Measurements from ENCODE around the gene CYTIP.

- TF ChIP-seq, protein P1, sequence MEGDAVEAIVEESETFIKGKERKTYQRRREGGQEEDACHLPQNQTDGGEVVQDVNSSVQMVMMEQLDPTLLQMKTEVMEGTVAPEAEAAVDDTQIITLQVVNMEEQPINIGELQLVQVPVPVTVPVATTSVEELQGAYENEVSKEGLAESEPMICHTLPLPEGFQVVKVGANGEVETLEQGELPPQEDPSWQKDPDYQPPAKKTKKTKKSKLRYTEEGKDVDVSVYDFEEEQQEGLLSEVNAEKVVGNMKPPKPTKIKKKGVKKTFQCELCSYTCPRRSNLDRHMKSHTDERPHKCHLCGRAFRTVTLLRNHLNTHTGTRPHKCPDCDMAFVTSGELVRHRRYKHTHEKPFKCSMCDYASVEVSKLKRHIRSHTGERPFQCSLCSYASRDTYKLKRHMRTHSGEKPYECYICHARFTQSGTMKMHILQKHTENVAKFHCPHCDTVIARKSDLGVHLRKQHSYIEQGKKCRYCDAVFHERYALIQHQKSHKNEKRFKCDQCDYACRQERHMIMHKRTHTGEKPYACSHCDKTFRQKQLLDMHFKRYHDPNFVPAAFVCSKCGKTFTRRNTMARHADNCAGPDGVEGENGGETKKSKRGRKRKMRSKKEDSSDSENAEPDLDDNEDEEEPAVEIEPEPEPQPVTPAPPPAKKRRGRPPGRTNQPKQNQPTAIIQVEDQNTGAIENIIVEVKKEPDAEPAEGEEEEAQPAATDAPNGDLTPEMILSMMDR (IDR thresholded peaks at IDR 0.05): no peak
- TF ChIP-seq EP300 (IDR thresholded peaks at IDR 0.05): no peak
Observed at GRCh38 chr2:157411624-157412336, 32.1 kb downstream of the CYTIP start.

Measured in sigmoid colon (tissue), 4 donors.